ENCODE measurements around the gene ZNHIT6. TPM values are rescaled to one million over a fixed set of nuclear protein-coding genes. Genes with fewer than 3 reads are reported as not detected.

Gene ZNHIT6
- total RNA-seq, 1 donor from 2014 or later = 34.9 TPM

GRCh38 chr1:85678193-85678592 lies 30.0 kb downstream of the ZNHIT6 start:
- no peaks in the 10 kb centered on the region for H3K9me3 ChIP-seq (ENCODE audit: insufficient read depth, low read depth, low read length)
- H3K27ac Mint-ChIP-seq (ENCODE audit: unreplicated experiment) = no peak overlapping the region
- no peaks in the 10 kb centered on the region for H3K27me3 ChIP-seq (ENCODE audit: insufficient read depth, low read length)
- no peak for DNase-seq (ENCODE audit: low read depth)
- no peaks in the 10 kb centered on the region for H4K20me1 ChIP-seq (ENCODE audit: insufficient read depth, low read length)
- peaks cover 21% of the 10 kb centered on the region for H3K36me3 Mint-ChIP-seq (ENCODE audit: low read depth, unreplicated experiment)
- no peak overlapping the region for H3K4me3 Mint-ChIP-seq (ENCODE audit: unreplicated experiment)
- no peak for FAIRE-seq
- TF ChIP-seq EZH2 (IDR thresholded peaks at IDR 0.05; ENCODE audit: insufficient read depth, low read length) (no peak), CTCF (IDR thresholded peaks at IDR 0.05; ENCODE audit: insufficient read depth, low read depth, low read length) (no peak)
- no peaks in the 10 kb centered on the region for H3K4me1 ChIP-seq (ENCODE audit: insufficient read depth, low read length)
- H3K4me3 ChIP-seq (ENCODE audit: insufficient read depth, low read depth, low read length) = no peak overlapping the region
- H3K9ac ChIP-seq (ENCODE audit: low read length) = no peak overlapping the region
- H2AFZ ChIP-seq (ENCODE audit: low read depth, low read length) = no peak overlapping the region
- peaks cover 3% of the 10 kb centered on the region for H3K4me1 Mint-ChIP-seq (ENCODE audit: low read depth, unreplicated experiment)
- H3K27ac ChIP-seq (ENCODE audit: low read depth, low read length) = no peak overlapping the region
- no peak overlapping the region for H3K4me2 ChIP-seq (ENCODE audit: low read length)
- H3K27me3 Mint-ChIP-seq (ENCODE audit: low read depth, unreplicated experiment) = no peaks in the 10 kb centered on the region
- peaks cover 24% of the 10 kb centered on the region for H3K36me3 ChIP-seq (ENCODE audit: insufficient read depth, low read length)
- no peaks in the 10 kb centered on the region for H3K9me3 Mint-ChIP-seq (ENCODE audit: unreplicated experiment)
- H3K79me2 ChIP-seq (ENCODE audit: insufficient read depth, low read length) = peaks cover 4% of the 10 kb centered on the region

DNA sequence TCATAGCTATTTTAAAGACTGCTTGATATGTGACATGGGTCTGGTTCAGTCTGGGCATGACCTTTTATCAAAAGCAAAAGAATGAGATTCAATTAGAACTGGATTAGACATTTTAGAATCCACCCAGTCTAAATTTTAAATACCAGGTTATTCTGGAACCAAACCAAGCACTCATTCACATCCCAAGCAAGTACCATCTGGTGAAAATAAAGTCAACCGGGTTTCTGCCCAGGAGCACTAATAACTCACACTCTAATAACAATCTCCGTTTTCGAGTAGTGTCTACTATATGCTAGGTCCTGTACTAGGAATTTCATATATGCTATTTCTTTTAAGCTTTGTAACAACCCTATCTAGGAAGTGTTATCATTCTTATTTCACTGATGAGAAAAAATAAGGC lies 30.6 kb downstream of the ZNHIT6 start:
- no peak overlapping the region for H3K4me3 Mint-ChIP-seq (ENCODE audit: unreplicated experiment)
- Histone ChIP-seq H3K4me2 (ENCODE audit: low read length) (no peak overlapping the region), H3K9me3 (ENCODE audit: insufficient read depth, low read depth, low read length) (no peaks in the 10 kb centered on the region), H3K4me3 (ENCODE audit: insufficient read depth, low read depth, low read length) (no peak overlapping the region), H3K27ac (ENCODE audit: low read depth, low read length) (no peak overlapping the region), H3K27me3 (ENCODE audit: insufficient read depth, low read length) (no peaks in the 10 kb centered on the region), H3K79me2 (ENCODE audit: insufficient read depth, low read length) (peaks cover under 1% of the 10 kb centered on the region), H3K4me1 (ENCODE audit: insufficient read depth, low read length) (no peaks in the 10 kb centered on the region), H2AFZ (ENCODE audit: low read depth, low read length) (no peak overlapping the region), H3K36me3 (ENCODE audit: insufficient read depth, low read length) (peaks cover 24% of the 10 kb centered on the region), H3K9ac (ENCODE audit: low read length) (no peak overlapping the region), H4K20me1 (ENCODE audit: insufficient read depth, low read length) (no peaks in the 10 kb centered on the region)
- H3K9me3 Mint-ChIP-seq (ENCODE audit: unreplicated experiment) = no peaks in the 10 kb centered on the region
- FAIRE-seq = no peak
- peaks cover 3% of the 10 kb centered on the region for H3K4me1 Mint-ChIP-seq (ENCODE audit: low read depth, unreplicated experiment)
- no peak for DNase-seq (ENCODE audit: low read depth)
- peaks cover 19% of the 10 kb centered on the region for H3K36me3 Mint-ChIP-seq (ENCODE audit: low read depth, unreplicated experiment)
- TF ChIP-seq CTCF (IDR thresholded peaks at IDR 0.05; ENCODE audit: insufficient read depth, low read depth, low read length) = no peak
- TF ChIP-seq EZH2 (IDR thresholded peaks at IDR 0.05; ENCODE audit: insufficient read depth, low read length) = no peak
- no peaks in the 10 kb centered on the region for H3K27me3 Mint-ChIP-seq (ENCODE audit: low read depth, unreplicated experiment)
- no peak overlapping the region for H3K27ac Mint-ChIP-seq (ENCODE audit: unreplicated experiment)

DNA sequence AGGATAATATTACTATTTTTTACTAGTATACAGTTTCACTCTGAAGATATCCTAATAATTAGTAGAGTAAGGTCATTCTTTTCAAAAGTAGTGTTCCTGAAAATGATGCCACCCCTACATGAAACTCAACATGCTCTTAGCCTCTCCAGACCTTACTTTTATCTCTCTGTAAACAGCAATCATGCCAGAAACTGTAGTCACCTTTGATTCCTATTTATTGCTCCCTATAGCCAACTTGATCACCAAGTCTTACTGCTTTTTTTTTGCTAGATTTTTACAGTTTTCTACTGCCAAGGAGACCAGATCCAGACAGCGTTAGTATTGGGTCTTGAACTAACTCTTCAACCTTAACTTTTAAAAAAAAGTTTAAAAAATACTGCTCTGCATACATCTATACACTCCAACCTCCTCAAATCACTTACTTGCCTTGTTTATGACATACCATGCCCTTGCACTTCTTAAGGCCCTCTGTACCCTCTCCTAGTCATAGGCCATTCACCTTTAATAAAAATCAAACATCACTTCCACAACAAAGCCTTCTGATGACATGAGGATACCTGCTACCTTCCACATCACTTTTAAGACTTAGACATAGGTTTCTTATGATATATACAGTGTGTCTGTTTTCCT lies 36.1 kb downstream of the ZNHIT6 start:
- Mint-ChIP-seq H3K27me3 (ENCODE audit: low read depth, unreplicated experiment) (no peaks in the 10 kb centered on the region), H3K4me3 (ENCODE audit: unreplicated experiment) (no peak overlapping the region), H3K36me3 (ENCODE audit: low read depth, unreplicated experiment) (peaks cover 16% of the 10 kb centered on the region), H3K4me1 (ENCODE audit: low read depth, unreplicated experiment) (no peaks in the 10 kb centered on the region), H3K27ac (ENCODE audit: unreplicated experiment) (no peak overlapping the region), H3K9me3 (ENCODE audit: unreplicated experiment) (no peaks in the 10 kb centered on the region)
- H3K36me3 ChIP-seq (ENCODE audit: insufficient read depth, low read length) = peaks cover 27% of the 10 kb centered on the region
- H3K79me2 ChIP-seq (ENCODE audit: insufficient read depth, low read length) = no peaks in the 10 kb centered on the region
- H3K4me1 ChIP-seq (ENCODE audit: insufficient read depth, low read length) = no peaks in the 10 kb centered on the region
- no peak overlapping the region for H3K9ac ChIP-seq (ENCODE audit: low read length)
- H3K9me3 ChIP-seq (ENCODE audit: insufficient read depth, low read depth, low read length) = no peaks in the 10 kb centered on the region
- FAIRE-seq (no peak), DNase-seq (ENCODE audit: low read depth) (no peak)
- no peak overlapping the region for H3K27ac ChIP-seq (ENCODE audit: low read depth, low read length)
- H3K27me3 ChIP-seq (ENCODE audit: insufficient read depth, low read length) = no peaks in the 10 kb centered on the region
- no peak overlapping the region for H2AFZ ChIP-seq (ENCODE audit: low read depth, low read length)
- TF ChIP-seq CTCF (IDR thresholded peaks at IDR 0.05; ENCODE audit: insufficient read depth, low read depth, low read length) (no peak), EZH2 (IDR thresholded peaks at IDR 0.05; ENCODE audit: insufficient read depth, low read length) (no peak)
- H4K20me1 ChIP-seq (ENCODE audit: insufficient read depth, low read length) = no peaks in the 10 kb centered on the region
- H3K4me2 ChIP-seq (ENCODE audit: low read length) = no peak overlapping the region
- H3K4me3 ChIP-seq (ENCODE audit: insufficient read depth, low read depth, low read length) = no peak overlapping the region

Measured in astrocyte (in vitro differentiated cells and primary cell).